Gastroesophageal sphincter (tissue), 4 donors: ENCODE data around the gene FOXD3. TPM values are rescaled to one million over a fixed set of nuclear protein-coding genes. Genes with fewer than 3 reads are reported as not detected.
A peak's percentile ranks its signal among the peaks of the same experiment; 100 is the strongest.

Experiments used
- ATAC-seq: fragments of 150-250 bp; one replicate; pipeline ENCODE4 v1.9.1; 2016; ENCODE audit warnings: mild to moderate bottlenecking, moderate library complexity
- H3K27ac ChIP-seq, 4 donors: fragments of 200-600 bp; sonication (generic) in 3 of 4; 1 replicate in 3 of 4; 2 replicates in 1 of 4; pipeline ENCODE4 v1.5.1; 2016 to 2019
- H3K27me3 ChIP-seq: fragments of 200-600 bp; sonication (generic); one replicate; pipeline ENCODE4 v1.5.1; 2019
- H3K36me3 ChIP-seq, 2 donors: fragments of 200-600 bp; sonication (generic); one replicate each; pipeline ENCODE4 v1.5.1; 2019; ENCODE audit warnings: control low read depth in 1 of 2
- H3K4me1 ChIP-seq, 3 donors: fragments of 200-600 bp; sonication (generic); 1 replicate in 2 of 3; 2 replicates in 1 of 3; pipeline ENCODE4 v1.5.1; 2016 to 2019; ENCODE audit warnings: control low read depth in 2 of 3
- H3K4me3 ChIP-seq, 2 donors: fragments of 200-600 bp; sonication (generic); one replicate each; pipeline ENCODE4 v1.5.1; 2019; ENCODE audit warnings: mild to moderate bottlenecking in 1 of 2, moderate library complexity in 1 of 2
- H3K9me3 ChIP-seq, 3 donors: fragments of 200-600 bp; sonication (generic); one replicate each; pipeline ENCODE4 v1.5.1; 2017 to 2019; ENCODE audit warnings: control low read depth in 2 of 3
- EP300 ChIP-seq: sonication (generic); formaldehyde crosslinking; IDR thresholded peaks from one replicate; pipeline ENCODE4 v1.6.1; 2017; ENCODE audit warnings: antibody characterized with exemption, mild to moderate bottlenecking
- POLR2A ChIP-seq, 2 donors: fragments of 450-650 bp; IDR thresholded peaks; one replicate each; pipeline ENCODE4 v1.6.1; 2017; ENCODE audit warnings: antibody characterized with exemption in 2 of 2, mild to moderate bottlenecking in 2 of 2, moderate library complexity in 1 of 2
- POLR2AphosphoS5 ChIP-seq: sonication (generic); formaldehyde crosslinking; IDR thresholded peaks from one replicate; pipeline ENCODE4 v1.6.1; 2017; ENCODE audit warnings: antibody characterized with exemption
- WGBS, 2 donors: methylation state at CpG; one replicate each; pipeline ENCODE4 v1.1.5; 2018; ENCODE audit warnings: low coverage in 1 of 2; 5-methylcytosine and 5-hydroxymethylcytosine counted together
- total RNA-seq, 4 donors: library from RNA; depleted of rRNA; stranded (reverse); fragments of >200 nt; gene quantifications; one replicate each; pipeline ENCODE4 v1.1.0, GENCODE V29; 2016
- TF ChIP-seq, protein P1 (sequence below), 4 experiments: fragments of 200-600 bp in 2 of 4; fragments of 450-650 bp in 2 of 4; sonication (generic) in 1 of 4; IDR thresholded peaks; one replicate each; pipeline ENCODE4 v1.5.1; 2017 to 2019; ENCODE audit warnings: antibody characterized with exemption in 4 of 4, mild to moderate bottlenecking in 2 of 4, moderate library complexity in 2 of 4

Gene FOXD3
- total RNA-seq, 4 donors from 2014 or later = 2.2 to 4.7 (median 2.5) TPM

DNA sequence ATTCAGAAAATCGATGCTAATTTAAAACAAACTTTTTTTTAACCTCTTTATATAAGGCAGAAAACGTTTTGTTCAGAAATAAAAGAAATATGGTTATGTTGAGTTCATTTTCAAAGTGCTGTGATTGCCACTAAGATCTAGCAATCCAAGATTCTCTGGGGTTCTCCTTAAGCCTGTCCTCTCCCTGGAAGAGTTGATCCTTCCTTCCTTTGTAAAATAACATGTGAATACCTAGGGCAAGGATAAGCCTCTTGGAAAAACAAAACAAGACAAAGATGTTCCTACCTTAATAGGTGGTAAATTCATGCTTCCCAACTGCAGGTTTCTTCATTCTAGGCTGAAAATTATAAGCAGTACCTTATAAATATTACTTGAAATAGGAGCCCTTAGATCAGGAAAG, 18.0 kb upstream of the FOXD3 start:
- no peaks in the 10 kb centered on the region for H3K4me1 ChIP-seq
- H3K9me3 ChIP-seq = peaks cover 0 to 24% (median 0%) of the 10 kb centered on the region in 3 donors
- H3K27me3 ChIP-seq = peaks cover 46% of the 10 kb centered on the region
- no peak overlapping the region for H3K27ac ChIP-seq
- WGBS, 2 donors = 20 to 25% methylated on average over 2 of the region's 2 CpGs
- no peak for ATAC-seq
- TF ChIP-seq, protein P1, sequence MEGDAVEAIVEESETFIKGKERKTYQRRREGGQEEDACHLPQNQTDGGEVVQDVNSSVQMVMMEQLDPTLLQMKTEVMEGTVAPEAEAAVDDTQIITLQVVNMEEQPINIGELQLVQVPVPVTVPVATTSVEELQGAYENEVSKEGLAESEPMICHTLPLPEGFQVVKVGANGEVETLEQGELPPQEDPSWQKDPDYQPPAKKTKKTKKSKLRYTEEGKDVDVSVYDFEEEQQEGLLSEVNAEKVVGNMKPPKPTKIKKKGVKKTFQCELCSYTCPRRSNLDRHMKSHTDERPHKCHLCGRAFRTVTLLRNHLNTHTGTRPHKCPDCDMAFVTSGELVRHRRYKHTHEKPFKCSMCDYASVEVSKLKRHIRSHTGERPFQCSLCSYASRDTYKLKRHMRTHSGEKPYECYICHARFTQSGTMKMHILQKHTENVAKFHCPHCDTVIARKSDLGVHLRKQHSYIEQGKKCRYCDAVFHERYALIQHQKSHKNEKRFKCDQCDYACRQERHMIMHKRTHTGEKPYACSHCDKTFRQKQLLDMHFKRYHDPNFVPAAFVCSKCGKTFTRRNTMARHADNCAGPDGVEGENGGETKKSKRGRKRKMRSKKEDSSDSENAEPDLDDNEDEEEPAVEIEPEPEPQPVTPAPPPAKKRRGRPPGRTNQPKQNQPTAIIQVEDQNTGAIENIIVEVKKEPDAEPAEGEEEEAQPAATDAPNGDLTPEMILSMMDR (IDR thresholded peaks at IDR 0.05) = no peak
- TF ChIP-seq POLR2AphosphoS5 (no peak), EP300 (no peak), POLR2A (IDR thresholded peaks at IDR 0.05) (no peak)
- no peaks in the 10 kb centered on the region for H3K36me3 ChIP-seq
- H3K4me3 ChIP-seq = no peak overlapping the region

DNA sequence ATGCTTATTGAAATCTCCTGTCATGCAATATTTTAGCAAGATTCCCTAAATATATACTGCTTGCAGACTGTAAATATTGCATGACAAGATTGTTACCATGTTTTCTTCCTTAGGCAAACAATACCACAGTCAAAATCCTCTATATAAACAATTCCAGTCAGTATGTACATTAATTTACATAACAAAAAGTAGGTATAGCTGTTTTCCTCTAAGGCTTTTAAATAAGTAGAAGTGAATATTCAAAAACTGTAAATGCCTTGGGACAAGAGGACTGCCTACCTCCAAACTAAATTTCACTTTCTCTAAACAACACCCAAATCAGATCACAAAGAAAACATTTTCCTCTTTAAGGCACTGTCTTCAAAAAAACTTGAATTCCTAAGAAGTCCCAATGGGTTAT, 17.3 kb upstream of the FOXD3 start:
- ATAC-seq = no peak
- no peaks in the 10 kb centered on the region for H3K36me3 ChIP-seq
- no peak overlapping the region for H3K27ac ChIP-seq
- H3K9me3 ChIP-seq = peaks cover 0 to 24% (median 0%) of the 10 kb centered on the region in 3 donors
- TF ChIP-seq EP300 = no peak
- no peak for TF ChIP-seq POLR2A (IDR thresholded peaks at IDR 0.05)
- TF ChIP-seq, protein P1 (IDR thresholded peaks at IDR 0.05) = no peak
- no peak for TF ChIP-seq POLR2AphosphoS5
- peaks cover 44% of the 10 kb centered on the region for H3K27me3 ChIP-seq
- no peaks in the 10 kb centered on the region for H3K4me1 ChIP-seq
- no peak overlapping the region for H3K4me3 ChIP-seq

DNA sequence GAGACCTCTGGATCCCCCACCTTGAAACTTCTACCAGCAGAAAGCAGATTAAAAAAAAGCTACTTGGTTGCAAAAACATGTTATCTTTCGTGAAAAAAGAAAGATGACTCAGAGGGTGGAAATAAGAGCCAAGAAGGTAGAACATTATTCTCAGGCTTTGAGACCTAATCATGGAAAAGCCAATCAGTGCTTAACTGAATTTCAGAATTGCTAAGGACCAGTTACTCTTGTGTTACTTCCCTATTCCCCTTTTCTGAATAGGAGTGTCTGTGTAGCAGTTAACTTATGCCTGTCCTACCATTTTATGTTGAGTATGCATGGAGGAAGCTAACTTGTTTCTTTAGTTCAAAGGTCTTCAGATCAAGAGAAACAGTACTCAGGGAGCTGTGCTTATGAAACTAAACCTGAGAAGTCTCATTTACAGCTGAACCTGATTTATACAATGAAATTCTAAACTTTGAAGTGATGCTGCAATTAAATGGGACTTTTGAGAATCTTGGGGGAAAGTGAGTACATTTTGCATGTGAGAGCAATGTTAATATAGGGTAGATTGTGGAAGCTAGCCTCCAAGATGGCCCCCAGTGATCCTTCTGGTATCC, 15.1 kb upstream of the FOXD3 start:
- peaks cover 55% of the 10 kb centered on the region for H3K27me3 ChIP-seq
- H3K4me3 ChIP-seq = no peak overlapping the region
- ATAC-seq = no peak
- H3K36me3 ChIP-seq = no peaks in the 10 kb centered on the region
- H3K9me3 ChIP-seq = peaks cover 0 to 24% (median 0%) of the 10 kb centered on the region in 3 donors
- TF ChIP-seq POLR2AphosphoS5 (no peak), EP300 (no peak), POLR2A (IDR thresholded peaks at IDR 0.05) (no peak)
- TF ChIP-seq, protein P1 (IDR thresholded peaks at IDR 0.05) = no peak
- WGBS, 2 donors = 64 to 67% methylated on average over 1 of the region's 1 CpG
- no peaks in the 10 kb centered on the region for H3K4me1 ChIP-seq
- no peak overlapping the region for H3K27ac ChIP-seq

DNA sequence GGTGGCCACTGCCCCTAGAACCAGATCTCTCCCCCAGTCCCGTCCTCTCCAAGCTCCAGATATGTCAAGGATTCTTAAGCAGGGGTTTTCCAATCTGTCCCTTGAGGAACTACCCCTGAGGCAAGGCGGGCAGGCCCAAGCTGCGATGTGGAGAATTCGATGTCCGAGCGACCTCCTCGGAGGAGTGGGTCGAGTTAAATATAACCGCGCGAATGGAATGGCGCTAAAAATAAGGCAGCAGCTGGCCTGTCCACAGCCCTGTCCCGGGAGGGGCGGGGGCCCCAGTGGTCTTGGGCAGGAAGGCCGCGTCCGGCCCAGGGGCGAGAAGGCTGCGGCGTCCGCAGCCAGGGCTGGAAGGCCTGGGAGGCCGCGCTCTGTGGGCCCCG, 5.8 kb upstream of the FOXD3 start:
- Histone ChIP-seq H3K36me3 (no peaks in the 10 kb centered on the region), H3K4me3 (peak overlapping the region in 1 of 2 donors; percentile 53), H3K27ac (peak overlapping the region in 3 of 4 donors; percentile 5 to 74 (median 66)), H3K27me3 (peaks cover 87% of the 10 kb centered on the region), H3K4me1 (peaks cover 0 to 41% (median 3%) of the 10 kb centered on the region in 3 donors), H3K9me3 (peaks cover 0 to 13% (median 0%) of the 10 kb centered on the region in 3 donors)
- no peak for TF ChIP-seq POLR2A (IDR thresholded peaks at IDR 0.05)
- TF ChIP-seq EP300 = no peak
- no peak for TF ChIP-seq POLR2AphosphoS5
- TF ChIP-seq, protein P1 (IDR thresholded peaks at IDR 0.05) = no peak
- 33% methylated on average over 1 of the region's 24 CpGs; no CpG with 5 or more reads in 1 of the 2 donors for WGBS, 2 donors
- ATAC-seq = no peak
